K562 (cell line): ENCODE measurements around the gene RUVBL2. TPM values are rescaled to one million over a fixed set of nuclear protein-coding genes. Genes with fewer than 3 reads are reported as not detected.

Experiments used
- ATF6 ChIP-seq: sonication (generic); formaldehyde crosslinking; IDR thresholded peaks from 2 replicates; pipeline ENCODE4 v1.4.0; 2020; ENCODE audit warnings: mild to moderate bottlenecking, missing genetic modification reagents
- ETV1 ChIP-seq: fragments of 450-650 bp; conservative IDR thresholded peaks from 2 replicates; pipeline ENCODE4 v1.6.1; 2016; ENCODE audit warnings: missing genetic modification characterization, control low read depth, low read depth, missing compliant biosample characterization
- FOXA3 ChIP-seq, 2 experiments: fragments of 450-650 bp in 1 of 2; sonication (generic) in 1 of 2; formaldehyde crosslinking; IDR thresholded peaks in 1 of 2; conservative IDR thresholded peaks in 1 of 2; 2 replicates each; pipeline versions ENCODE4 v1.4.0 to v1.8.0; 2020 to 2022; ENCODE audit warnings: mild to moderate bottlenecking in 2 of 2, missing genetic modification reagents in 1 of 2
- FOXJ3 ChIP-seq: sonication (generic); formaldehyde crosslinking; IDR thresholded peaks from 2 replicates; pipeline ENCODE4 v1.4.0; 2020; ENCODE audit warnings: mild to moderate bottlenecking, missing genetic modification reagents
- GTF3C2 ChIP-seq: IDR thresholded peaks from 3 replicates; pipeline ENCODE4 v1.6.1; 2011; ENCODE audit warnings: borderline replicate concordance, mild to moderate bottlenecking, moderate library complexity; ENCODE audit not compliant: insufficient read length; ENCODE audit errors: extremely low read depth
- HDGF ChIP-seq: fragments of 450-650 bp; IDR thresholded peaks from 2 replicates; pipeline ENCODE4 v1.6.1; 2016
- HINFP ChIP-seq: fragments of 450-650 bp; conservative IDR thresholded peaks from 2 replicates; pipeline ENCODE4 v1.6.1; 2016; ENCODE audit warnings: missing genetic modification characterization, low read depth, mild to moderate bottlenecking, control low read depth, missing compliant biosample characterization
- NCOR1 ChIP-seq: fragments of 450-650 bp; IDR thresholded peaks from 2 replicates; pipeline ENCODE4 v1.6.1; 2016; ENCODE audit warnings: mild to moderate bottlenecking, moderate library complexity
- TSHZ1 ChIP-seq: fragments of 250-450 bp; sonication (Bioruptor Pico); IDR thresholded peaks from 2 replicates; pipeline ENCODE4 v1.4.0; 2020; ENCODE audit warnings: mild to moderate bottlenecking, moderate library complexity
- ZFP91 ChIP-seq: sonication (generic); formaldehyde crosslinking; IDR thresholded peaks from 2 replicates; pipeline ENCODE4 v1.8.0; 2022; ENCODE audit warnings: mild to moderate bottlenecking, missing genetic modification reagents
- ZNF197 ChIP-seq: fragments of 200-800 bp; sonication (Bioruptor generic); IDR thresholded peaks from 2 replicates; pipeline ENCODE4 v1.6.1; 2016; ENCODE audit warnings: low read depth, missing genetic modification characterization, missing compliant biosample characterization
- ZNF354B ChIP-seq: fragments of 250-450 bp; sonication (Bioruptor Pico); IDR thresholded peaks from 2 replicates; pipeline ENCODE4 v1.4.0; 2020
- ZNF561 ChIP-seq: fragments of 450-650 bp; formaldehyde crosslinking; conservative IDR thresholded peaks from 2 replicates; pipeline ENCODE4 v1.4.0; 2020; ENCODE audit warnings: mild to moderate bottlenecking, moderate library complexity
- ZNF780A ChIP-seq: fragments of 250-450 bp; sonication (Bioruptor Pico); IDR thresholded peaks from 2 replicates; pipeline ENCODE4 v1.5.0; 2021; ENCODE audit warnings: mild to moderate bottlenecking
- polyA plus RNA-seq, 8 experiments: library from polyadenylated mRNA; depleted of rRNA in 4 of 8; stranded (reverse) in 5 of 8; unstranded in 3 of 8; fragments of >200 nt; fragmentation: Nextera tagmentation in 2 of 8; fragmentation: Illumina TruSeq in 1 of 8; extraction: Ambion mirVana in 2 of 8; extraction: Trizol in 1 of 8; gene quantifications; 2 replicates each; pipeline versions ENCODE4 v1.2.1 to v1.2.3, GENCODE V29; 2011 to 2014; ENCODE audit warnings: inconsistent platforms in 1 of 8, missing spikeins in 1 of 8
- total RNA-seq, 7 experiments: library from RNA; depleted of rRNA in 6 of 7; stranded (reverse); fragments of >200 nt in 6 of 7; fragmentation: Illumina TruSeq in 2 of 7; extraction: Trizol in 2 of 7; gene quantifications; 2 replicates each; pipeline versions ENCODE4 v1.2.1 to v1.2.3, GENCODE V29; 2011 to 2021; ENCODE audit warnings: low replicate concordance in 1 of 7

RUVBL2 gene
- total and polyA plus RNA-seq, 9 of the 15 experiments (the other 6 are each of a cell fraction or from before 2014, with no cell fraction given) = 71.4 to 453 (median 237) TPM

GRCh38 chr19:48954595-48955307 lies 38.9 kb upstream of the RUVBL2 start, which contains the start of gene BAX (continued):
- TF ChIP-seq ATF6 (CRISPR knock-in tag) (no peak), HDGF (no peak), GTF3C2 (no peak), FOXA3 (CRISPR knock-in tag; conservative IDR thresholded peaks at IDR 0.05 in 1 of 2, IDR thresholded peaks at IDR 0.05 in 1 of 2) (no peak), ZNF561 (no peak), NCOR1 (peak; percentile 88), FOXJ3 (CRISPR knock-in tag) (no peak), ZNF354B (CRISPR knock-in tag) (no peak), TSHZ1 (no peak), ZFP91 (CRISPR knock-in tag) (no peak), ZNF780A (CRISPR knock-in tag) (no peak), ZNF197 (CRISPR knock-in tag) (no peak), ETV1 (tag) (peak; percentile 36; the same call in 1 of the 2 replicates), HINFP (no peak)
